ENCODE measurements around the gene CCDC68.

GRCh38 chr18:54981076-54981475 is 21.8 kb upstream of the CCDC68 start:
- TF ChIP-seq, protein P1, sequence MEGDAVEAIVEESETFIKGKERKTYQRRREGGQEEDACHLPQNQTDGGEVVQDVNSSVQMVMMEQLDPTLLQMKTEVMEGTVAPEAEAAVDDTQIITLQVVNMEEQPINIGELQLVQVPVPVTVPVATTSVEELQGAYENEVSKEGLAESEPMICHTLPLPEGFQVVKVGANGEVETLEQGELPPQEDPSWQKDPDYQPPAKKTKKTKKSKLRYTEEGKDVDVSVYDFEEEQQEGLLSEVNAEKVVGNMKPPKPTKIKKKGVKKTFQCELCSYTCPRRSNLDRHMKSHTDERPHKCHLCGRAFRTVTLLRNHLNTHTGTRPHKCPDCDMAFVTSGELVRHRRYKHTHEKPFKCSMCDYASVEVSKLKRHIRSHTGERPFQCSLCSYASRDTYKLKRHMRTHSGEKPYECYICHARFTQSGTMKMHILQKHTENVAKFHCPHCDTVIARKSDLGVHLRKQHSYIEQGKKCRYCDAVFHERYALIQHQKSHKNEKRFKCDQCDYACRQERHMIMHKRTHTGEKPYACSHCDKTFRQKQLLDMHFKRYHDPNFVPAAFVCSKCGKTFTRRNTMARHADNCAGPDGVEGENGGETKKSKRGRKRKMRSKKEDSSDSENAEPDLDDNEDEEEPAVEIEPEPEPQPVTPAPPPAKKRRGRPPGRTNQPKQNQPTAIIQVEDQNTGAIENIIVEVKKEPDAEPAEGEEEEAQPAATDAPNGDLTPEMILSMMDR (IDR thresholded peaks at IDR 0.05), result no peak
- TF ChIP-seq EP300 (IDR thresholded peaks at IDR 0.05) (no peak), POLR2A (IDR thresholded peaks at IDR 0.05) (no peak)

All from gastroesophageal sphincter (tissue), 3 donors.